Right lobe of liver (tissue), 4 donors: Measurements from ENCODE around the gene GARIN5B.

ENCODE experiments used
- CTCF ChIP-seq, 4 donors: fragments of 200-600 bp in 3 of 4; fragments of 450-650 bp in 1 of 4; IDR thresholded peaks; one replicate each; pipeline versions ENCODE4 v1.5.1 to v1.8.0; 2016 to 2022; ENCODE audit warnings: antibody characterized with exemption in 4 of 4, mild to moderate bottlenecking in 2 of 4
- POLR2A ChIP-seq: fragments of 450-650 bp; IDR thresholded peaks from one replicate; pipeline ENCODE4 v1.6.1; 2017; ENCODE audit warnings: antibody characterized with exemption, mild to moderate bottlenecking
- donor health status: DM: no; HTN: no; CAD: no.
- donor health status: DM: no; HTN: no; CAD: no.
- donor health status: DM: no; HTN: yes; CAD: no.

DNA sequence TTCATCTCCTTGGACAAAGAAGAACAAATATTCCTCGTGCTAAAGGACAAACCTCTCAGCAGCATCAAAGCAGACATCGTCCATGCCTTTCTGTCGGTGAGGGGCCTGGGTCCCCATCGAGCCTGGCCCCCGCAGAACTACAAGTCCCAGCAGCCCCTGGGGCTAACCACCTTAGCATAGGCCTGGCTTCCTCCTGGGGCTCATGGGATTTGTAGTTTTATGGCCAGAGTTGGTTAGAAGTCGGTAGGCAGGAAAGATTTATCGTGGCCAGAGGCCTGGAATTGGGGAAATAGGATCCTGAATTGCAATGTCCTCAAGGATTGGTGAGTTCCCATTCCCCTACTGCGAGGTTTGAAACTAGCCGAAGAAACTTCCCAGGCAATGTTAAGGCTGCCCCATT lies 57.6 kb downstream of the GARIN5B start:
- TF ChIP-seq CTCF (IDR thresholded peaks at IDR 0.05) = no peak
- TF ChIP-seq POLR2A = no peak
